Karpas-422 (cell line): Measurements from ENCODE around the gene SVOP. TPM values are rescaled to one million over a fixed set of nuclear protein-coding genes. Genes with fewer than 3 reads are reported as not detected.
A peak's percentile ranks its signal among the peaks of the same experiment; 100 is the strongest.

Source experiments
- DNase-seq: peaks from one replicate; pipeline ENCODE4 v3.0.0-alpha.2; 2015
- H2AFZ ChIP-seq: fragments of 200-600 bp; sonication (generic); 2 replicates; pipeline ENCODE4 v1.6.1; 2014; ENCODE audit warnings: antibody characterized with exemption, low read length, mixed read lengths
- H3K27ac ChIP-seq: fragments of 200-600 bp; sonication (generic); 2 replicates; pipeline ENCODE4 v1.5.1; 2014; ENCODE audit warnings: mild to moderate bottlenecking, low read length, moderate library complexity
- H3K27me3 ChIP-seq: fragments of 200-600 bp; sonication (generic); 2 replicates; pipeline ENCODE4 v1.6.1; 2014; ENCODE audit warnings: low read length, mixed read lengths
- H3K36me3 ChIP-seq: fragments of 200-600 bp; sonication (generic); 2 replicates; pipeline ENCODE4 v1.6.1; 2014; ENCODE audit warnings: low read length, mixed read lengths; ENCODE audit not compliant: insufficient read depth
- H3K4me1 ChIP-seq: fragments of 200-600 bp; sonication (generic); 2 replicates; pipeline ENCODE4 v1.6.1; 2014; ENCODE audit warnings: mild to moderate bottlenecking, low read length, mixed read lengths
- H3K4me2 ChIP-seq: fragments of 200-600 bp; sonication (generic); 2 replicates; pipeline ENCODE4 v1.6.1; 2014; ENCODE audit warnings: low read length, low read depth, mild to moderate bottlenecking; ENCODE audit not compliant: poor library complexity, severe bottlenecking
- H3K4me3 ChIP-seq: fragments of 200-600 bp; sonication (generic); 2 replicates; pipeline ENCODE4 v1.5.1; 2014; ENCODE audit warnings: mild to moderate bottlenecking, antibody characterized with exemption, low read length, mixed read lengths
- H3K79me2 ChIP-seq: fragments of 200-600 bp; sonication (generic); 2 replicates; pipeline ENCODE4 v1.6.1; 2014; ENCODE audit warnings: mild to moderate bottlenecking, low read length, mixed read lengths
- H3K9ac ChIP-seq: fragments of 200-600 bp; sonication (generic); 2 replicates; pipeline ENCODE4 v1.6.0; 2014; ENCODE audit warnings: low read length
- H3K9me2 ChIP-seq: fragments of 200-600 bp; sonication (generic), shearing (Covaris generic); replicated peaks from 2 replicates; pipeline ENCODE4 v1.6.0; 2014; ENCODE audit warnings: mild to moderate bottlenecking, low read length, moderate library complexity; ENCODE audit not compliant: insufficient read depth
- H3K9me3 ChIP-seq: fragments of 300-700, 200-600 bp; sonication (generic); 2 replicates; pipeline ENCODE4 v1.6.1; 2014; ENCODE audit warnings: low read length, mixed read lengths
- H4K20me1 ChIP-seq: fragments of 200-600 bp; sonication (generic); 2 replicates; pipeline ENCODE4 v1.6.1; 2014; ENCODE audit warnings: mild to moderate bottlenecking, antibody characterized with exemption, low read length, low read depth; ENCODE audit not compliant: insufficient read depth
- total RNA-seq: library from RNA; depleted of rRNA; stranded (reverse); fragments of >200 nt; shearing (Covaris generic); gene quantifications from 2 replicates; pipeline ENCODE4 v1.2.3, GENCODE V29; 2014; ENCODE audit warnings: low replicate concordance; rRNA removed

The SVOP gene
- total RNA-seq, result 0.04 TPM in 1 of 2 replicates, not detected in the other

DNA sequence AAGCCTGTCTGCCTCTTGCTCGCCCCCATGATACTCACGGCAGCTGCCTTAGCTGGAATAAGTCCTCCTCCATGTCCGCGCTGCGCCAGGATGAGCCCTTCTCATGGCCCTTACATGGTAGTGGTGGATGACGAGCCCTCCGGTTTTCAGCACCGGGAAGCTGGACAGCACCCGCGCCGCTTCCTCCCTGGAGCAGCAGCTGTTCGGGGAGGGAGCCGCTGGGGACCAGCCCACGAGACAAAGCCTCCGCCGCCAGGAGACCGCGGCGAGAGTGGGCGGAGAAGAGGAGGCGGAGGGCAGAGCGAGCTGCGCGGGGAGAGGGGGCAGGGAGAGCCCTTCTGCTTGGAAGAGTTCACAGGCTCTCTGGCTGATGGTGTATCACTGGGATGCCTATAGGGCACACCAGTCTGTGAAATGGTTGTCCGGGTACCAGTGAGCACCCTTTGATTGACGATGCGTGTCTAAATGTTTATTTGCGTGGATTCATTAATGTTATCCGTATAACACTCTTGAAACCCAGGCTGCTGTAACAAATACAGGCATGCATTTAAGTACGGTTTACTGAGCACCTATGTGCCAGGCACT is at the start of gene SVOP:
SVOP (minus strand) TSS at position 273 of the 585 bp plus-strand sequence; CDS start at position 73, 200 bp downstream.
- no peak for DNase-seq
- Histone ChIP-seq H3K9me3 (no peaks in the 10 kb centered on the region), H3K27ac (no peak within 1 kb of the TSS), H3K4me2 (peak within 1 kb of the TSS; percentile 15), H2AFZ (no peak within 1 kb of the TSS), H4K20me1 (no peaks in the 10 kb centered on the region), H3K4me3 (no peak within 1 kb of the TSS), H3K79me2 (no peaks in the 10 kb centered on the region), H3K36me3 (no peaks in the 10 kb centered on the region), H3K9me2 (no peaks in the 10 kb centered on the region), H3K4me1 (0 out of 2 replicates have a peak, but pooled peaks cover 3% of the 10 kb centered on the region), H3K9ac (no peak within 1 kb of the TSS), H3K27me3 (no peaks in the 10 kb centered on the region)

DNA sequence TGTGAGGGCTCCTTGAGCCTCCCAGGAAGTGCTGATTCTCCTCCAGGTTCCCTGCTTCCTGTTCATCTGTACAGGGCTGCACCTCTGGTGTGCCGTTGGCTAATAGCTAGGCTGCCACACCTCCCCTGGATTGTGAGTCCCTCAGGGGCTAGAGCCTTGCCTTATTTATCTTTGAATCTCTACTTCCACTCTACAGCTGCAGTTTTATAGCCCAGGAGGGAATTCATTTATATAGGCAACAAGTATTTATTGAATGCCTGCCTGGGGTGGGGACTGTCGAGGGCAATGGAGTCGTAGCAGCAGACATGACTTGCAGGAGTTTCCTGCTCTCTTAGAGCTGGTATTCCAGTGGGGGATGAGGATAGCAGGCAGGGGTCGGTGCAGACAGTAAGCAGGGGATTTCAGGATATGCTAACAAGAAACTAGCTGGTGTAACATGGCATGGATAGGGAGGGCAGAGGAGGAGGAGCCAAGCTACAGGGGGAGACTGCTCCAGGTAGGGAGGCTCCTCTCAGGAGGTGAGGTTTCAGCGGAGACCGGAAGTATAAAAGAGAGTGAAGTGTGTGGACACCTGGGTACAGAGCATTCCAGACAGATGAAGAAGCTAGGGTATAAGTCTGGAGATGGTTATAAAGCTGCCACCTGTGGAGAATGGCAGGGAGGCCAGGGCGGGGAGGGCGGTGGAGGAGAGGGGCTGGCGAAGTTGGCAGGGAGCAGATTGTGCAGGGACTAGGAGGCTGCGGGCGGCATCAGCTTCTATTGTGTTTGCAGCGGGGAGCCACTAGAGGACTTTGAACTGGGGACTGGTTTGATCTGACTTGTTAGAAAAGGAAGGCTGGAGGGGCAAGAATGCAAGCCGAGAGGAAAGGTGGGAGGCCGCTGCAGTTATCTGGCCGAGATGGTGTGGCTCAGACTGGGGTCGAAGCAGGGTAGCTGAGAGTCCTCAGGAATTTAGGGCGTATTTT is 48.7 kb upstream of the SVOP start:
- peaks cover 5% of the 10 kb centered on the region; the same call in 1 of the 2 replicates for H3K36me3 ChIP-seq
- DNase-seq, result no peak
- no peaks in the 10 kb centered on the region for H3K4me1 ChIP-seq
- H2AFZ ChIP-seq, result no peak overlapping the region
- no peaks in the 10 kb centered on the region for H3K79me2 ChIP-seq
- H4K20me1 ChIP-seq, result no peaks in the 10 kb centered on the region
- H3K9ac ChIP-seq, result no peak overlapping the region
- H3K4me2 ChIP-seq, result no peak overlapping the region
- no peak overlapping the region for H3K4me3 ChIP-seq
- no peaks in the 10 kb centered on the region for H3K9me2 ChIP-seq
- H3K9me3 ChIP-seq, result no peaks in the 10 kb centered on the region
- H3K27me3 ChIP-seq, result no peaks in the 10 kb centered on the region
- no peak overlapping the region for H3K27ac ChIP-seq

GRCh38 chr12:109065853-109066193 is 45.0 kb upstream of the SVOP start:
- H3K9ac ChIP-seq, result no peak overlapping the region
- H4K20me1 ChIP-seq, result no peaks in the 10 kb centered on the region

DNA sequence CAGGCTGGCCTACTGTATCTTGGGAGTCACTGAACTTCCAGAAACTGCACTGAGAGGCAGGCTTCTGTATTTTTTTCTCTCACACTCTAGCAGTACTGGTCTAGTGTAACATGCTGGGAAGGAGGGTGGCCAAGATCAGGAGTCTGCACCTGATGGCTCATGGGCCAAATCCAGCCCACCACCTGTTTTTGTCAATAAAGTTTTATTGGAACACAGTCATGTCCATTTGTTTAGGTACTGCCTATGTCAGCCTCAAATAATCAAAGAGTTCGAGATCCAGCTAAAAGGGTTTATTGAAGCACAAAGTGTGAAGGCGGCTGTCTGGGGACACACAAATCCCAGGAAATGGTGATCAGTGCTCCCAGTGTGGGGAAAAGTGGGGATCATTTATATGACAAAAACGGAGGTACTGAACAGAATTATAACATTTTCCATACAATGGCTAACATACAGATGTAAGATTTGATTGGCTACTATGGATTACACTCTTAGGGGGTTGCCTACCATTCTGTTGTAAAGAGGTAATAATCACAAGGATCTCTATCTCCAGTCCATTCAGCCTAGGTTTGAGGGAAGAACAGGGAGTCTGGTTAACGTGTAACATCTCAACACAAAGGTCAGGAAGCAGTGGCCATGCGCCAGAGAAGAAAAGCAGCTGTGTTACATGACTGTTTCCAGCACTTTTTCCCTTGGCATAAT is 44.4 kb upstream of the SVOP start:
- Histone ChIP-seq H3K36me3 (no peaks in the 10 kb centered on the region), H3K9ac (no peak overlapping the region)
- no peak for DNase-seq

More at GRCh38 chr12:109065853-109066193, 45.0 kb upstream of the SVOP start:
- Histone ChIP-seq H3K4me1 (peaks cover 8% of the 10 kb centered on the region), H3K27me3 (no peaks in the 10 kb centered on the region), H3K4me3 (no peak overlapping the region), H3K9me2 (no peaks in the 10 kb centered on the region), H3K79me2 (no peaks in the 10 kb centered on the region), H3K9me3 (no peaks in the 10 kb centered on the region), H3K27ac (no peak overlapping the region), H3K36me3 (no peaks in the 10 kb centered on the region), H2AFZ (no peak overlapping the region), H3K4me2 (no peak overlapping the region)
- DNase-seq, result no peak

GRCh38 chr12:109064143-109064542 is 43.3 kb upstream of the SVOP start:
- Histone ChIP-seq H3K79me2 (no peaks in the 10 kb centered on the region), H3K4me3 (no peak overlapping the region), H3K27ac (no peak overlapping the region), H4K20me1 (no peaks in the 10 kb centered on the region), H3K4me1 (peaks cover 8% of the 10 kb centered on the region), H3K9ac (no peak overlapping the region), H3K4me2 (no peak overlapping the region), H3K27me3 (no peaks in the 10 kb centered on the region), H2AFZ (no peak overlapping the region), H3K36me3 (no peaks in the 10 kb centered on the region), H3K9me2 (no peaks in the 10 kb centered on the region), H3K9me3 (no peaks in the 10 kb centered on the region)
- no peak for DNase-seq

More for the DNA sequence above, 44.4 kb upstream of the SVOP start:
- no peak overlapping the region for H3K27ac ChIP-seq
- peaks cover 8% of the 10 kb centered on the region for H3K4me1 ChIP-seq
- H3K9me2 ChIP-seq, result no peaks in the 10 kb centered on the region
- H3K9me3 ChIP-seq, result no peaks in the 10 kb centered on the region
- H3K79me2 ChIP-seq, result no peaks in the 10 kb centered on the region
- no peak overlapping the region for H3K4me3 ChIP-seq
- no peaks in the 10 kb centered on the region for H4K20me1 ChIP-seq
- no peak overlapping the region for H3K4me2 ChIP-seq
- H2AFZ ChIP-seq, result no peak overlapping the region
- H3K27me3 ChIP-seq, result no peaks in the 10 kb centered on the region

DNA sequence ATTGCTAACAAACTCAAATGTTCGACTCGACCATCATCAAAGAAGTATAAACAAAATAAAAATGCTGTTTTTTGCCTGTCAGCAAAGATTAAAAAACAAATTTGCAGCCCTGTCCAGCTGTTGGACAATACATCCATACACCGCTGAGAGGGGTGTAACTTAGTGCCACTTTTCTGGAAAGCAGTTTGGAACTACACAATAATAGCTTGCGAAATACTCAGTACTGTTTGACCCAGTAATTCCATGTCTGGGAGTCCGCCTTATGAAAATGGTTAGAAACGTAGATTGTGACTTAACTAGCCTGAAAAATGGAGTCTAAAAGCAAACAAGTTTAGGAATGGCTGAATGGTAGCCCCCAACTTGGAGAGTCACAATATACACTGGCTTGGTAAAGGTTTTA is 37.9 kb upstream of the SVOP start:
- H3K36me3 ChIP-seq, result no peaks in the 10 kb centered on the region
- H3K9me3 ChIP-seq, result no peaks in the 10 kb centered on the region
- no peak overlapping the region for H3K27ac ChIP-seq
- H3K9me2 ChIP-seq, result no peaks in the 10 kb centered on the region
- no peaks in the 10 kb centered on the region for H4K20me1 ChIP-seq
- H3K9ac ChIP-seq, result no peak overlapping the region
- peaks cover 12% of the 10 kb centered on the region for H3K4me1 ChIP-seq
- H3K27me3 ChIP-seq, result no peaks in the 10 kb centered on the region
- DNase-seq, result no peak
- no peak overlapping the region for H2AFZ ChIP-seq
- H3K79me2 ChIP-seq, result peaks cover 15% of the 10 kb centered on the region
- no peak overlapping the region for H3K4me2 ChIP-seq
- H3K4me3 ChIP-seq, result no peak overlapping the region

DNA sequence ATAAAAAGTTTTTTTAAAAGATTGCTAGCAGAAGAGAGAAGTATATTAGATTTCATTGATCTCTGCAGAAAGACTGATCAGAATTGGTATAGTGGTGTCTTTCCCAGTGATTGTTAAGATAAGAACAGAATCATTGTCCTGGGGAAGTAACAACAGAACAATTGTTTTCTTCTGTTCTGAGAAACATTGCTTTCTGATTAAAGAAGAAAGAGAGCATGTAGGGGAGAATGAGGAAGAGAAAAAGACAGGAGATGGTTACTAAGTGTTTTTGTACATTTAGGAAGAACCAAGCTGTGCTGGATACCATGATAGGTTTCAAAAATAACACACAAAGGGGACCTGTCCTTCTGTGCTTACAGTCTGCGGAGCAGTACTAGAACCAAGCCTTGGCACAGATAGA is 36.5 kb upstream of the SVOP start:
- Histone ChIP-seq H3K4me1 (peaks cover 17% of the 10 kb centered on the region), H3K79me2 (peaks cover 23% of the 10 kb centered on the region), H3K9me2 (no peaks in the 10 kb centered on the region), H3K4me3 (no peak overlapping the region), H3K36me3 (no peaks in the 10 kb centered on the region), H3K27me3 (no peaks in the 10 kb centered on the region), H3K9ac (no peak overlapping the region), H4K20me1 (no peaks in the 10 kb centered on the region), H3K27ac (no peak overlapping the region), H2AFZ (no peak overlapping the region), H3K4me2 (no peak overlapping the region), H3K9me3 (no peaks in the 10 kb centered on the region)
- no peak for DNase-seq

DNA sequence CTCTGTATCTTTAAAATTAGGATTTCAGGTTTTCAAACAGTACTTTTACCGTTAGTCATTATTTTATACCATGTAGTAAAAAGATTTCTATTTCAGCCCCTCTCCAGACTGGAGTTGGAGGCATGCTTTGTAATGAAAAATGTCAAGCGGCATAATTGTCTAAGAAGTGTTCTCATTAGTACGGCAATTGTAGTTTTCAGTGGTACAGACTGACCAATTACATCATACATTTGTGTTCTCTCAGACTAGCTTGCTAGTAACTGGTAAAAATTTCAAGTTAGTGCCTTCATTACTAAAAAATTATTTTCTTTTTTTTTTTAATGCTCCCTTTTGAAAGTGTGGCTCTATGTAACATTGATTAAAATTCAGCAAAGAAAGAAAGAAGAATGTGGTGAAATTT is 36.0 kb upstream of the SVOP start:
- no peak for DNase-seq
- H3K9me3 ChIP-seq, result no peaks in the 10 kb centered on the region
- peaks cover 18% of the 10 kb centered on the region for H3K4me1 ChIP-seq
- no peaks in the 10 kb centered on the region for H3K27me3 ChIP-seq
- no peak overlapping the region for H3K4me2 ChIP-seq
- no peak overlapping the region for H3K4me3 ChIP-seq
- H3K36me3 ChIP-seq, result no peaks in the 10 kb centered on the region
- no peak overlapping the region for H2AFZ ChIP-seq
- H3K27ac ChIP-seq, result no peak overlapping the region
- H3K9me2 ChIP-seq, result no peaks in the 10 kb centered on the region
- peaks cover 23% of the 10 kb centered on the region for H3K79me2 ChIP-seq
- no peak overlapping the region for H3K9ac ChIP-seq
- H4K20me1 ChIP-seq, result no peaks in the 10 kb centered on the region
